K562 (cell line): Measurements from ENCODE around the gene IL20. TPM values are rescaled to one million over a fixed set of nuclear protein-coding genes. Genes with fewer than 3 reads are reported as not detected.

ENCODE experiments used
- ARID4B ChIP-seq: sonication (generic); formaldehyde crosslinking; IDR thresholded peaks from 2 replicates; pipeline ENCODE4 v1.8.0; 2022; ENCODE audit warnings: mild to moderate bottlenecking, missing genetic modification reagents
- CBFB ChIP-seq: sonication (generic); formaldehyde crosslinking; IDR thresholded peaks from 2 replicates; pipeline ENCODE4 v1.4.0; 2020; ENCODE audit warnings: mild to moderate bottlenecking, missing genetic modification reagents
- COPS2 ChIP-seq: fragments of 450-650 bp; conservative IDR thresholded peaks from 2 replicates; pipeline ENCODE4 v1.6.1; 2016; ENCODE audit warnings: mild to moderate bottlenecking, moderate library complexity
- EHMT2 ChIP-seq: fragments of 450-650 bp; IDR thresholded peaks from 2 replicates; pipeline ENCODE4 v1.6.1; 2018; ENCODE audit warnings: antibody characterized with exemption
- GMEB1 ChIP-seq: fragments of 250-450 bp; sonication (Bioruptor Pico); IDR thresholded peaks from 2 replicates; pipeline ENCODE4 v1.4.0; 2020; ENCODE audit warnings: mild to moderate bottlenecking
- HDAC2 ChIP-seq: fragments of 450-650 bp; IDR thresholded peaks from 2 replicates; pipeline ENCODE4 v1.6.1; 2016; ENCODE audit warnings: mild to moderate bottlenecking
- MYC ChIP-seq, 2 experiments: fragments of 250-450 bp in 1 of 2; sonication (Bioruptor Pico) in 1 of 2; IDR thresholded peaks; 2 replicates each; pipeline versions ENCODE4 v1.5.1 to v1.6.1; 2012 to 2021; ENCODE audit warnings: low read depth in 2 of 2, borderline replicate concordance in 1 of 2, improper control_type of control experiment in 1 of 2, low read length in 1 of 2, mild to moderate bottlenecking in 1 of 2, moderate library complexity in 1 of 2
- PML ChIP-seq: IDR thresholded peaks from 2 replicates; pipeline ENCODE4 v1.6.1; 2012; ENCODE audit warnings: low read length, inconsistent platforms
- RBFOX2 ChIP-seq: fragments of 200-400 bp; formaldehyde crosslinking; IDR thresholded peaks from 2 replicates; pipeline ENCODE4 v1.6.1; 2017; ENCODE audit warnings: low read depth, mild to moderate bottlenecking, low read length, moderate library complexity
- RBM39 ChIP-seq: fragments of 200-400 bp; formaldehyde crosslinking; optimal IDR thresholded peaks from 2 replicates; pipeline ENCODE3; 2018; ENCODE audit warnings: low read depth, low read length
- TCF3 ChIP-seq: sonication (generic); formaldehyde crosslinking; IDR thresholded peaks from 2 replicates; pipeline ENCODE4 v1.4.0; 2020; ENCODE audit warnings: mild to moderate bottlenecking, missing genetic modification reagents
- TRIM25 ChIP-seq: fragments of 450-650 bp; IDR thresholded peaks from 2 replicates; pipeline ENCODE4 v1.7.0; 2016; ENCODE audit warnings: borderline replicate concordance
- polyA plus RNA-seq, 8 experiments: library from polyadenylated mRNA; depleted of rRNA in 4 of 8; stranded (reverse) in 5 of 8; unstranded in 3 of 8; fragments of >200 nt; fragmentation: Nextera tagmentation in 2 of 8; fragmentation: Illumina TruSeq in 1 of 8; extraction: Ambion mirVana in 2 of 8; extraction: Trizol in 1 of 8; gene quantifications; 2 replicates each; pipeline versions ENCODE4 v1.2.1 to v1.2.3, GENCODE V29; 2011 to 2014; ENCODE audit warnings: inconsistent platforms in 1 of 8, missing spikeins in 1 of 8
- total RNA-seq, 7 experiments: library from RNA; depleted of rRNA in 6 of 7; stranded (reverse); fragments of >200 nt in 6 of 7; fragmentation: Illumina TruSeq in 2 of 7; extraction: Trizol in 2 of 7; gene quantifications; 2 replicates each; pipeline versions ENCODE4 v1.2.1 to v1.2.3, GENCODE V29; 2011 to 2021; ENCODE audit warnings: low replicate concordance in 1 of 7
- TF ChIP-seq, protein P1 (sequence below): fragments of 450-650 bp; IDR thresholded peaks from 2 replicates; pipeline ENCODE4 v1.6.1; 2017; ENCODE audit warnings: antibody characterized with exemption, mild to moderate bottlenecking

Gene IL20
- total and polyA plus RNA-seq, 9 of the 15 experiments (the other 6 are each of a cell fraction or from before 2014, with no cell fraction given) = not detected

DNA sequence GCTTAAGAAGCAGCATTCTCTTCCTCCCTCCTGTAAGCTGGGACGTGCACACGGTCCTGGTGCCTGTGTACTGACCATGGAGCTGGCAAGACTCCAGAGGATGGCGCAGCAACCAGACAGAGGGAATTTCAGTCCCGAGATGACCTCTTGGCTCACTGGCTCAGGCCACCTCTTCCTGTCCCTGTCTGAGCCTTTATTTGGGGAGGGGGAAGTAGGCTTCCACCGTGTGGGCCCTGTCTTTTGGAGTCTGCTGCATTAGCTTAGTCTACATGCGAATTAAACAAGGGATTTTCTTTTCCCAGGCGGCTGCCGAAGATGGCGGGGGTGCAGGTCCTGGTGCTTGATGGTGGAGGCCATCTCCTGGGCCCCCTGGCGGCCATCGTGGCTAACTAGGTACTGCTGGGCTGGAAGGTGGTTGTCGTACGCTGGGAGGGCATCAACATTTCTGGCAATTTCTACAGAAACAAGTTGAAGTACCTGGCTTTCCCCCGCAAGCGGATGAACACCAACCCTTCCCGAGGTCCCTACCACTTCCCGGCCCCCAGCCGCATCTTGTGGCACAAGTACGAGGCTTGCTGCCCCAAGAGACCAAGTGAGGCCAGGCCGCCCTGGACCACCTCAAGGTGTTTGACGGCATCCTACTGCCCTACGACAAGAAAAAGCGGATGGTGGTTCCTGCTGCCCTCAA is 42.0 kb downstream of the IL20 start (continued):
- TF ChIP-seq, protein P1, sequence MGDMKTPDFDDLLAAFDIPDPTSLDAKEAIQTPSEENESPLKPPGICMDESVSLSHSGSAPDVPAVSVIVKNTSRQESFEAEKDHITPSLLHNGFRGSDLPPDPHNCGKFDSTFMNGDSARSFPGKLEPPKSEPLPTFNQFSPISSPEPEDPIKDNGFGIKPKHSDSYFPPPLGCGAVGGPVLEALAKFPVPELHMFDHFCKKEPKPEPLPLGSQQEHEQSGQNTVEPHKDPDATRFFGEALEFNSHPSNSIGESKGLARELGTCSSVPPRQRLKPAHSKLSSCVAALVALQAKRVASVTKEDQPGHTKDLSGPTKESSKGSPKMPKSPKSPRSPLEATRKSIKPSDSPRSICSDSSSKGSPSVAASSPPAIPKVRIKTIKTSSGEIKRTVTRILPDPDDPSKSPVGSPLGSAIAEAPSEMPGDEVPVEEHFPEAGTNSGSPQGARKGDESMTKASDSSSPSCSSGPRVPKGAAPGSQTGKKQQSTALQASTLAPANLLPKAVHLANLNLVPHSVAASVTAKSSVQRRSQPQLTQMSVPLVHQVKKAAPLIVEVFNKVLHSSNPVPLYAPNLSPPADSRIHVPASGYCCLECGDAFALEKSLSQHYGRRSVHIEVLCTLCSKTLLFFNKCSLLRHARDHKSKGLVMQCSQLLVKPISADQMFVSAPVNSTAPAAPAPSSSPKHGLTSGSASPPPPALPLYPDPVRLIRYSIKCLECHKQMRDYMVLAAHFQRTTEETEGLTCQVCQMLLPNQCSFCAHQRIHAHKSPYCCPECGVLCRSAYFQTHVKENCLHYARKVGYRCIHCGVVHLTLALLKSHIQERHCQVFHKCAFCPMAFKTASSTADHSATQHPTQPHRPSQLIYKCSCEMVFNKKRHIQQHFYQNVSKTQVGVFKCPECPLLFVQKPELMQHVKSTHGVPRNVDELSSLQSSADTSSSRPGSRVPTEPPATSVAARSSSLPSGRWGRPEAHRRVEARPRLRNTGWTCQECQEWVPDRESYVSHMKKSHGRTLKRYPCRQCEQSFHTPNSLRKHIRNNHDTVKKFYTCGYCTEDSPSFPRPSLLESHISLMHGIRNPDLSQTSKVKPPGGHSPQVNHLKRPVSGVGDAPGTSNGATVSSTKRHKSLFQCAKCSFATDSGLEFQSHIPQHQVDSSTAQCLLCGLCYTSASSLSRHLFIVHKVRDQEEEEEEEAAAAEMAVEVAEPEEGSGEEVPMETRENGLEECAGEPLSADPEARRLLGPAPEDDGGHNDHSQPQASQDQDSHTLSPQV = peak; percentile 36; the same call in 1 of the 2 replicates
- TF ChIP-seq TRIM25 = no peak
- TF ChIP-seq MYC (IDR thresholded peaks at IDR 0.05; ENCODE audit: low read depth, low read length) = no peak
- TF ChIP-seq MYC (CRISPR knock-in tag; IDR thresholded peaks at IDR 0.05; ENCODE audit: borderline replicate concordance, low read depth) = no peak
- TF ChIP-seq COPS2 = no peak
- no peak for TF ChIP-seq PML
- no peak for TF ChIP-seq RBM39
- TF ChIP-seq EHMT2 = peak; percentile 78; the same call in 1 of the 2 replicates
- no peak for TF ChIP-seq TCF3 (CRISPR knock-in tag)
- no peak for TF ChIP-seq RBFOX2
- TF ChIP-seq GMEB1 (CRISPR knock-in tag) = no peak
- TF ChIP-seq ARID4B = 0 out of 2 replicates have a peak, but pooled peaks have one; percentile 41
- TF ChIP-seq HDAC2 = no peak
- no peak for TF ChIP-seq CBFB (CRISPR knock-in tag)
